ENCODE data around the gene KCNA5. TPM values are rescaled to one million over a fixed set of nuclear protein-coding genes. Genes with fewer than 3 reads are reported as not detected.
A peak's percentile ranks its signal among the peaks of the same experiment; 100 is the strongest.

Gene KCNA5
- total and polyA plus RNA-seq, 7 donors: 0.45 to 20.2 (median 2.5) TPM; not detected in 1

DNA sequence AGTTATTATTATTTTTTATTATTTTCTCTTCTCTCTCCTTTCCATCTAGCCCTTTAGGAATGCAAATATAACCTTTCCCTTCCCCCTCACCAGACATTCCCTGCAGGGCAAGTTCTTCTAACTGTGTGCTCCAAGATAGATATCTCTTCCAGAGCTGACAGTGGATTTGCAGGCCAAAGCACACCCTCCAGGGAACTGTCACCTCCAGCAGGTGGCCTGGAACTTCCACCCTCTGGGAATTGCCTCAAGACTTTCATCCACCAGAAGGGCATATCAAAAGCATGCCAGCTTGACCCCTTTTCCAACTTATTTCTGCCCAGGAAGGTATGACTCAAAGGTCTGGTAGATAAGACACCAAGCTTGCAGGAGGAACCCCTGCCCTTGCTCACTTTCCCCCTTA lies 13.6 kb upstream of the KCNA5 start:
- Histone ChIP-seq H3K36me3 (no peaks in the 10 kb centered on the region), H3K4me1 (peaks cover 0 to 16% (median 9%) of the 10 kb centered on the region in 4 donors), H3K27me3 (no peaks in the 10 kb centered on the region), H3K9me3 (no peaks in the 10 kb centered on the region), H3K27ac (no peak overlapping the region), H3K4me3 (no peak overlapping the region)
- intact Hi-C loops (cut with DNase I): no loop called here
- TF ChIP-seq EP300 (IDR thresholded peaks at IDR 0.05): no peak
- no peak for TF ChIP-seq POLR2A (IDR thresholded peaks at IDR 0.05)
- no peak for TF ChIP-seq CTCF (IDR thresholded peaks at IDR 0.05)
- TF ChIP-seq POLR2AphosphoS5 (IDR thresholded peaks at IDR 0.05): no peak
- DNase-seq: no peak

DNA sequence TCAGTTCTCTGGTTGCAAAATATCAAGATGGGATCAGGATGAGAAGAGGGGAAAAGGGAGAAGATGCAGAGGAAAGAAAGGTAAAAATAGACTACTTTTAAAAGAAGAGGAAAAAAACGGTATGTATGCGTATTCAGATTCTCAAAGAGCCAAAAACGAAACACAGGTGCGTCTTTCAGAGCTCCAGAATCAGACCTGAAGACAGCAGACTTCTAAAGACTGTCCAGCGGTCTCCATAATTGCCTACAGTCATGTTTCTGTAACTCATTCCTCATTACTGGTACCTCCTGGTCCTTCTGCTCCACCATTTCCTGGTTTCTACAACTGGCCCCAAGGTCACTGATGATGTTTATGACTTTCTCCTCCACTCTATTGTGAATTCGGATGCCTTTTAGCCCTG lies 12.4 kb upstream of the KCNA5 start:
- H3K36me3 ChIP-seq: no peaks in the 10 kb centered on the region
- no peak for DNase-seq
- 86 to 90% methylated on average over 6 of the region's 6 CpGs for WGBS, 2 donors

GRCh38 chr12:5031958-5032357 lies 11.7 kb upstream of the KCNA5 start:
- intact Hi-C loops (cut with DNase I): no loop called here
- TF ChIP-seq EP300 (IDR thresholded peaks at IDR 0.05) (no peak), CTCF (IDR thresholded peaks at IDR 0.05) (no peak), POLR2AphosphoS5 (IDR thresholded peaks at IDR 0.05) (no peak), POLR2A (IDR thresholded peaks at IDR 0.05) (no peak)
- H3K4me1 ChIP-seq: peaks cover 0 to 16% (median 9%) of the 10 kb centered on the region in 4 donors
- WGBS, 2 donors: 81 to 88% methylated on average over 3 of the region's 3 CpGs
- no peak for DNase-seq
- no peak overlapping the region for H3K27ac ChIP-seq
- H3K9me3 ChIP-seq: no peaks in the 10 kb centered on the region
- H3K27me3 ChIP-seq: no peaks in the 10 kb centered on the region
- H3K36me3 ChIP-seq: no peaks in the 10 kb centered on the region
- H3K4me3 ChIP-seq: no peak overlapping the region

More for the DNA sequence above, 12.4 kb upstream of the KCNA5 start:
- Histone ChIP-seq H3K27me3 (no peaks in the 10 kb centered on the region), H3K4me1 (peaks cover 0 to 16% (median 9%) of the 10 kb centered on the region in 4 donors), H3K9me3 (no peaks in the 10 kb centered on the region), H3K4me3 (no peak overlapping the region), H3K27ac (no peak overlapping the region)
- intact Hi-C loops (cut with DNase I): no loop called here
- TF ChIP-seq POLR2AphosphoS5 (IDR thresholded peaks at IDR 0.05): no peak
- TF ChIP-seq EP300 (IDR thresholded peaks at IDR 0.05): no peak
- TF ChIP-seq CTCF (IDR thresholded peaks at IDR 0.05): no peak
- no peak for TF ChIP-seq POLR2A (IDR thresholded peaks at IDR 0.05)

DNA sequence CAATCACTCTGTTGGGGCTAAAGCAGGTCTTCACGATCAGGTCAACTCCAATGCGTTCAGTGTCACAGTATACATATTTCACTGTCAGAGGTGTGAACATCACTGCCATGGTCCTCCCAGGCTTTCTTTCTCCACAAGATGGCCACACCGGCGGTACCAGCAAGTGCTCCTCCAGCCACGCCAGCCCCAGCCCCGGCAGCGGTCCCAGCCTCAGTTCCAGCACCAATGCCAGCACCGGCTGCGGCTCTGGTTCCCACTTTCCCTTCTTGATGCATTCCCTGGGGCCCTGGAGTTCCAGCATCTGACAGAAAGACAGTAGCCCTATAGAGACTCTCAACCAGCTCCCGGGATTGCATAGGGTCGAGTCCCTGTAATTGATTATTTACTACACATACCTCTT lies 10.9 kb upstream of the KCNA5 start:
- intact Hi-C loops (cut with DNase I): no loop called here
- H3K27me3 ChIP-seq: no peaks in the 10 kb centered on the region
- no peaks in the 10 kb centered on the region for H3K36me3 ChIP-seq
- H3K9me3 ChIP-seq: no peaks in the 10 kb centered on the region
- no peak overlapping the region for H3K27ac ChIP-seq
- H3K4me1 ChIP-seq: peaks cover 0 to 16% (median 9%) of the 10 kb centered on the region in 4 donors
- DNase-seq: no peak
- 90 to 92% methylated on average over 11 of the region's 11 CpGs for WGBS, 2 donors
- no peak overlapping the region for H3K4me3 ChIP-seq
- TF ChIP-seq POLR2AphosphoS5 (IDR thresholded peaks at IDR 0.05): no peak
- TF ChIP-seq POLR2A (IDR thresholded peaks at IDR 0.05): no peak
- no peak for TF ChIP-seq CTCF (IDR thresholded peaks at IDR 0.05)
- TF ChIP-seq EP300 (IDR thresholded peaks at IDR 0.05): no peak

DNA sequence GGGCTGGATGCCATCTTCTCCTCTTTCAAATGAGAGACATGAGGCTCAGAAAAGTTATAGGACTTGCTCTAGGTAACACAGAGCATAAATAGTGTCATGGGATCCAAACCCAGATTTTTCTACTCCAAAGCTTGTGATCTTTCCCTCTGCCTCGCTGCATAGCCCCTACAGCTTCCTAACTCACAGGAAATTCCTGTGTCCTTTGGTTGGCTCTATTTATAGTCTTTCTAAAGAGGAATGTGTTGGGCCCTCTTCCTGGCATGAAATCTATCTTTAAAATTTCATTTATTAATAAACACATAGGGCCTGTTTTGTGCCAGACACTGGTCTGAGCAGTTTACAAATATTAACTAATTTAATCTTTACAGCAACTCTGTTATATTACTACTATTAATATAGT lies 9.8 kb upstream of the KCNA5 start:
- H3K4me3 ChIP-seq: no peak overlapping the region
- peak overlapping the region in 1 of 4 donors; percentile 16 for H3K27ac ChIP-seq
- 73 to 82% methylated on average over 1 of the region's 1 CpG for WGBS, 2 donors
- intact Hi-C loops (cut with DNase I): no loop called here
- DNase-seq: no peak
- H3K36me3 ChIP-seq: no peaks in the 10 kb centered on the region
- H3K27me3 ChIP-seq: no peaks in the 10 kb centered on the region
- no peaks in the 10 kb centered on the region for H3K9me3 ChIP-seq
- TF ChIP-seq POLR2AphosphoS5 (IDR thresholded peaks at IDR 0.05): no peak
- no peak for TF ChIP-seq CTCF (IDR thresholded peaks at IDR 0.05)
- TF ChIP-seq EP300 (IDR thresholded peaks at IDR 0.05): no peak
- TF ChIP-seq POLR2A (IDR thresholded peaks at IDR 0.05): no peak
- peaks cover 0 to 16% (median 9%) of the 10 kb centered on the region in 4 donors for H3K4me1 ChIP-seq
